VCaP (cell line): ENCODE results near the gene SLC22A17.
A peak's percentile ranks its signal among the peaks of the same experiment; 100 is the strongest.
"Not testable (repeated sequence)": the region's sequence is repeated elsewhere in the genome, so short reads cannot be mapped to it uniquely, and the experiment has no call there.

Experiments
- H3K27ac ChIP-seq: fragments of 450-650 bp; 2 replicates; pipeline ENCODE4 v1.5.1; 2017
- TF ChIP-seq, protein P1 (sequence below): fragments of 450-650 bp; conservative IDR thresholded peaks from 2 replicates; pipeline ENCODE4 v1.5.1; 2017; ENCODE audit warnings: mild to moderate bottlenecking, moderate library complexity

The SLC22A17 gene

DNA sequence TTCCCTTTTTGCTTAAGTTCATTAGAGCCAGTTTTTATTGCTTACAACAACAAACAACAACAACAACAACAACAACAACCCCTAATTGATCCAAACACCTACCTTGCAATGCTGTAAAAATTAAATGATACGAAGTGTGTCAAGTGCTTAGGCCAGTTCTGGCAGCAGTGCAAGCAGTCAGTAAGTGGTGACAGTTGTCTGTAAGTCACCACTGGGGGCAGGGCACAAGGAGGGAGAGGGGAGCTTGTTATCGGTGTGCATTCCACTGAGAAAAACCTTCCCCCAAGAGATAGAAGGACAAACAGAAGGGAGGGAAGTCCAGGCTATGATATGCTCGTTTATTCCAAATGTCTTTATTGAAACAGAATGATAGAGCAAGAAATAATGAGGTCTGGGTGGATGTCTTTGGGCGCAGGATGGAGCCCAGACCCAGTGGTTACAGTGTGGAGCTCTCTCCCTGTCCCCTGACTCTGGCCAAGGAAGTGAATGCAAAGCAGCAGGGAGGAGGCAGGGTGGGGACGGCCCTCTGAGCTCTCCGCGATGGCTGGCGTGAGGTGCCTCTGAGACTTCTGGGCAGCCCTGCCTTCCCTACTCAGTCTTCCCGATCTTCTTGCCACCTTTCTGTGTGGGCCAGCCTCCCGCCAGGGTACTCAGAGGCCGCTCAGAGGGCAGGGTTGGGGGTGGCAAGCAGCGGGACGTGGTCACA lies 6.5 kb downstream of the SLC22A17 start:
- H3K27ac ChIP-seq = no peak overlapping the region
- TF ChIP-seq, protein P1, sequence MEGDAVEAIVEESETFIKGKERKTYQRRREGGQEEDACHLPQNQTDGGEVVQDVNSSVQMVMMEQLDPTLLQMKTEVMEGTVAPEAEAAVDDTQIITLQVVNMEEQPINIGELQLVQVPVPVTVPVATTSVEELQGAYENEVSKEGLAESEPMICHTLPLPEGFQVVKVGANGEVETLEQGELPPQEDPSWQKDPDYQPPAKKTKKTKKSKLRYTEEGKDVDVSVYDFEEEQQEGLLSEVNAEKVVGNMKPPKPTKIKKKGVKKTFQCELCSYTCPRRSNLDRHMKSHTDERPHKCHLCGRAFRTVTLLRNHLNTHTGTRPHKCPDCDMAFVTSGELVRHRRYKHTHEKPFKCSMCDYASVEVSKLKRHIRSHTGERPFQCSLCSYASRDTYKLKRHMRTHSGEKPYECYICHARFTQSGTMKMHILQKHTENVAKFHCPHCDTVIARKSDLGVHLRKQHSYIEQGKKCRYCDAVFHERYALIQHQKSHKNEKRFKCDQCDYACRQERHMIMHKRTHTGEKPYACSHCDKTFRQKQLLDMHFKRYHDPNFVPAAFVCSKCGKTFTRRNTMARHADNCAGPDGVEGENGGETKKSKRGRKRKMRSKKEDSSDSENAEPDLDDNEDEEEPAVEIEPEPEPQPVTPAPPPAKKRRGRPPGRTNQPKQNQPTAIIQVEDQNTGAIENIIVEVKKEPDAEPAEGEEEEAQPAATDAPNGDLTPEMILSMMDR = no peak

DNA sequence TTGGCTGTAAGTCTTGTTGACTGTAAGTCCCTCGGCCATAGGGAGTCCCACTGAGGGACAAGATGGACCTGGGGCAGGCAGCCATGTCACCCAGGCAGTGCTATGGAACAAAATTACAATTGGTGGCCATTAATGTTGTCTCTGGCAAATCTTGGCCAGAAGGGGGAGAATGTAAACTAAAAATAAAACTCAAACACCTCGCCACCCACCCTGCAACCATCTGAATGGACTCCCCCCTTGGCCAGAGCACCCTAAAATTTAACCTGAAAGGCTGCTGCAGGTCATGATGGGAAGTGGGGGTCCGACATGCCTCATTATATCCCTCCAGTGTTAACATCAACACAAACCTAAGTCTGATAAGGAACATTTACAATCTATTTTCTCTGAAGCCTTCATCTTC lies 8.2 kb downstream of the SLC22A17 start:
- no peak overlapping the region for H3K27ac ChIP-seq
- TF ChIP-seq, protein P1 = no peak

DNA sequence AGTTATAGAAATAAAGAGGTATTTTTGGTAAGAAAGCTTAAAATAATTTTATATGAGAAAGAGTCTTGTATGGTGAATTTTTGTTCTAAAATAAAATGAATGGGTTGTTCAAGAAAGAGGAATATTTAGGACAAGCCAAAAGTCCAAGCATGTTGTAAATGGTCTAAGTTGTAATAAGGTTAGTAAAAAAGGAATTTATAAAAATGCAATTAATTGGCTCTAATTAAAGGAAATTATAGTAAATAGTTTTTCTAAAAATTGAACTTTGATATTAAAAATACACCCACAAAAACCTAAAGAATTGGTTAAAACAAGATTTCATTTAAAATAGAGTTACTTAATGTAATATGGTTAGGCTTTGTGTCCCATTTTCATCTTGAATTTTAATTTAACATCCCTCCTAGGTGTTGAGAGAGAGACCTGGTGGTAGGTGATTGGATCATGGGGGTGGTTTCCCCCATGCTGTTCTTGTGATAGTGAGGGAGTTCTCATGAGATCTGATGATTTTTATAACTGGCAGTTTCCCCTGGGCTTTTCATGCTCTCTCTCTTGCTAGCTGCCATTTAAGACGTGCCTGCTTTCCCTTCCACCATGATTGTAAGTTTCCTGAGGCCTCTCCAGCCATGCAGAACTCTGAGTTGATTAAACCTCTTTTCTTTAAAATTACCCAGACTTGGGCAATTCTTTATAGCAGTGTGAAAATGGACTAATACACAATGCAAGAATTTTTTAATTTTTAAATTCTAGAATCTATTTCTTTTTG lies 13.0 kb downstream of the SLC22A17 start:
- TF ChIP-seq, protein P1 = no peak
- H3K27ac ChIP-seq = no peak overlapping the region

DNA sequence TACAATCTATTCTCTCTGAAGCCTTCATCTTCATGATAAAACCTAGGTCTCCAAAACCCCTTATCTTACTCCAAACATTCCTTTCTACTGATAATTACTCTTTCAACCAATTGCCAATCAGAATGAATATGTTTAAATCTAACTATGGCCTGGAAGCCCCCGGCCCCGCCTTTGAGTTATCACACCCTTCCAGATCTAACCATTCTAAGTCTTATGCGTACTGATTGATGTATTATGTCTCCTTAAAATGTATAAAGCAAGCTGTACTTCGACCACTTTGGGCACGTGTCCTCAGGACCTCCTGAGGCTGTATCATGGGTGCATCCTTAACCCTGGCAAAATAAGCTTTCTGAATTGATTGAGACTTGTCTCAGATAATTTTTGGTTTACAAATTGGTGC lies 17.1 kb downstream of the SLC22A17 start:
- TF ChIP-seq, protein P1 = no peak
- H3K27ac ChIP-seq = no peak overlapping the region

DNA sequence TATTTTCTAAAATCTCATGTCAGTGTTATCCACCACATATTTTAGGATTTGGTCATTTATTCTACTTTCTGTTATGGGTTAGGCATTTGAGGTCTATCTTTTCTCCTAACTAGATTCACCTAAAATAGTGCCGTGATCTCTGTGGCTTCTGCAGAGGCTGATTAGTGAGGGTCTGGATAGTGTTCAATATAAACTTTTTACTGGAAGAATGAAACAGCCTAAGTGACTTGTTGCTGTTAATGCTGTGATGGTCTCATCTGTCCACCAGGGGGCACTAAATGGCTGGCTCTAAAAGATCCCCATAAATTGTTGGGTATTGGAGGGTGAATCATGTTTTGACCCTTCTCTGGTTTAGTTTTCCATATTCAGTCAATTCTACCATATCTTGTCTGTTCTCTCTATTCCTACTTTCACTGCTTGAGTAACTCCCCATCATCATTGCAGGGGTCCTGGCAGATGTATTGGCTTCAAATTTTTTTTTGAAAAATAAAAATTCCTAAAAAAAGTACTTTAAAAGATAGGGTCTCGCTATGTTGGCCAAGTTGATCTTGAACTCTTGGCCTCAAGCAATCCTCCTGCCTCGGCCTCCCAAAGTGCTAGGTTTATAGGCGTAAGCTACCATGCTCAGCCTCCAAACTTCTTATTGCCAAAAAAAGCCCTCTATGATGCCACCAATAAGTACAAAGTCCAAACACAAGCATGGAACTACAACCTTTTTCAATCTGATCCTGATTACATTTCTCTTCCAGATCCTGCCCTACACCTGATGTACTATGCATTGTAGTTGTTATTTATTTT lies 24.5 kb downstream of the SLC22A17 start:
- TF ChIP-seq, protein P1 = peak; percentile 86
- H3K27ac ChIP-seq = peak overlapping the region; percentile 59

DNA sequence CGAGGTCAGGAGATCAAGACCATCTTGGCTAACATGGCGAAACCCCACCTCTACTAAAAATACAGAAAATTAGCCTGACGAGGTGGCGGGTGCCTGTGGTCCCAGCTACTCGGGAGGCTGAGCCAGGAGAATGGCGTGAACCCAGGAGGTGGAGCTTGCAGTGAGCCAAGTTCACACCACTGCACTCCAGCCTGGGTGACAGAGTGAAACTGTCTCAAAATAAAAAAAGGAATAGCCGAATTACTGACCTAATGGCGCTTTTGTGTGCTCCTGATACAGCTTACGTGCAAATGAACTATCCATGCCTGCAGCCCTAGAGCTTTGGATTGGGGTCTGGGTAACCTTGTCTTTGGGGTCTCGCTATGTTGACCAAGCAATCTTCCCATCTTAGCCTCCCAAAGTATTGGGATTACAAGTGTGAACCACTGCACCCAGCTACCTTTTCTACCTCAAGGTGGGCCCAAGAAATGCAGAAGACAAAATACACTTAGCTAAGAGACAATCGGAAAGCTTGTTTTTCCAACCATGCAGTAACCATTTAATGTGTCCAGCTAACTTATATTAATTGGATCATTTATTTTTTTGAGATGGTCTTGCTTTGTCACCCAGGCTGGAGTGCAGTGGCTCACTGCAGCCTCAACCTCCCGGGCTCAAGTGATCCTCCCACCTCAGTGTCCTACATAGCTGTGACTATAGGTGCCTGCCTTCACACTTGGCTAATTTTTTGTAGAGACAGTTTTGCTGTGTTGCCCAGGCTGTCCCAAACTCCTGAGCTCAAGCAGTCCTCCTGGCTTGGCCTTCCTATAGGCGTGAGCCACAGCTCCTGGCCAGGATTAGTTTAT lies 26.0 kb downstream of the SLC22A17 start:
- H3K27ac ChIP-seq = no peak overlapping the region
- TF ChIP-seq, protein P1 = no peak

DNA sequence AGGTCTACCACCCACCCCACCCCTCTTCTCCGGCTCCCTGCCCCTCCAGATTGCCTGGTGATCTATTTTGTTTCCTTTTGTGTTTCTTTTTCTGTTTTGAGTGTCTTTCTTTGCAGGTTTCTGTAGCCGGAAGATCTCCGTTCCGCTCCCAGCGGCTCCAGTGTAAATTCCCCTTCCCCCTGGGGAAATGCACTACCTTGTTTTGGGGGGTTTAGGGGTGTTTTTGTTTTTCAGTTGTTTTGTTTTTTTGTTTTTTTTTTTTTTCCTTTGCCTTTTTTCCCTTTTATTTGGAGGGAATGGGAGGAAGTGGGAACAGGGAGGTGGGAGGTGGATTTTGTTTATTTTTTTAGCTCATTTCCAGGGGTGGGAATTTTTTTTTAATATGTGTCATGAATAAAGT lies 26.9 kb downstream of the SLC22A17 start:
- not testable (repeated sequence) for H3K27ac ChIP-seq
